ENCODE measurements around the gene TIE1. TPM values are rescaled to one million over a fixed set of nuclear protein-coding genes. Genes with fewer than 3 reads are reported as not detected.

Gene TIE1
- total RNA-seq, 4 donors from 2014 or later, result 5.6 to 38.8 (median 8.9) TPM

DNA sequence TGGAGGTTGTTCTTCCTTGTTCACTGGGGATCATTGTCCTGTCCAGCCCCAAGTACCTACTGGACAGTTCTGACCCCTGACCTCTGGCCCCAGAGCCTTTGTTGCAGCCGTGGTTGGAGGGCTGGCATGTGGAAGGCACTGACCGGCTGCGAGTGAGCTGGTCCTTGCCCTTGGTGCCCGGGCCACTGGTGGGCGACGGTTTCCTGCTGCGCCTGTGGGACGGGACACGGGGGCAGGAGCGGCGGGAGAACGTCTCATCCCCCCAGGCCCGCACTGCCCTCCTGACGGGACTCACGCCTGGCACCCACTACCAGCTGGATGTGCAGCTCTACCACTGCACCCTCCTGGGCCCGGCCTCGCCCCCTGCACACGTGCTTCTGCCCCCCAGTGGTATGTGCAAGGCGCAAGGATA, 11.4 kb downstream of the TIE1 start:
- no peak for DNase-seq
- TF ChIP-seq, protein P1, sequence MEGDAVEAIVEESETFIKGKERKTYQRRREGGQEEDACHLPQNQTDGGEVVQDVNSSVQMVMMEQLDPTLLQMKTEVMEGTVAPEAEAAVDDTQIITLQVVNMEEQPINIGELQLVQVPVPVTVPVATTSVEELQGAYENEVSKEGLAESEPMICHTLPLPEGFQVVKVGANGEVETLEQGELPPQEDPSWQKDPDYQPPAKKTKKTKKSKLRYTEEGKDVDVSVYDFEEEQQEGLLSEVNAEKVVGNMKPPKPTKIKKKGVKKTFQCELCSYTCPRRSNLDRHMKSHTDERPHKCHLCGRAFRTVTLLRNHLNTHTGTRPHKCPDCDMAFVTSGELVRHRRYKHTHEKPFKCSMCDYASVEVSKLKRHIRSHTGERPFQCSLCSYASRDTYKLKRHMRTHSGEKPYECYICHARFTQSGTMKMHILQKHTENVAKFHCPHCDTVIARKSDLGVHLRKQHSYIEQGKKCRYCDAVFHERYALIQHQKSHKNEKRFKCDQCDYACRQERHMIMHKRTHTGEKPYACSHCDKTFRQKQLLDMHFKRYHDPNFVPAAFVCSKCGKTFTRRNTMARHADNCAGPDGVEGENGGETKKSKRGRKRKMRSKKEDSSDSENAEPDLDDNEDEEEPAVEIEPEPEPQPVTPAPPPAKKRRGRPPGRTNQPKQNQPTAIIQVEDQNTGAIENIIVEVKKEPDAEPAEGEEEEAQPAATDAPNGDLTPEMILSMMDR (IDR thresholded peaks at IDR 0.05), result no peak
- TF ChIP-seq POLR2A (IDR thresholded peaks at IDR 0.05), result no peak

DNA sequence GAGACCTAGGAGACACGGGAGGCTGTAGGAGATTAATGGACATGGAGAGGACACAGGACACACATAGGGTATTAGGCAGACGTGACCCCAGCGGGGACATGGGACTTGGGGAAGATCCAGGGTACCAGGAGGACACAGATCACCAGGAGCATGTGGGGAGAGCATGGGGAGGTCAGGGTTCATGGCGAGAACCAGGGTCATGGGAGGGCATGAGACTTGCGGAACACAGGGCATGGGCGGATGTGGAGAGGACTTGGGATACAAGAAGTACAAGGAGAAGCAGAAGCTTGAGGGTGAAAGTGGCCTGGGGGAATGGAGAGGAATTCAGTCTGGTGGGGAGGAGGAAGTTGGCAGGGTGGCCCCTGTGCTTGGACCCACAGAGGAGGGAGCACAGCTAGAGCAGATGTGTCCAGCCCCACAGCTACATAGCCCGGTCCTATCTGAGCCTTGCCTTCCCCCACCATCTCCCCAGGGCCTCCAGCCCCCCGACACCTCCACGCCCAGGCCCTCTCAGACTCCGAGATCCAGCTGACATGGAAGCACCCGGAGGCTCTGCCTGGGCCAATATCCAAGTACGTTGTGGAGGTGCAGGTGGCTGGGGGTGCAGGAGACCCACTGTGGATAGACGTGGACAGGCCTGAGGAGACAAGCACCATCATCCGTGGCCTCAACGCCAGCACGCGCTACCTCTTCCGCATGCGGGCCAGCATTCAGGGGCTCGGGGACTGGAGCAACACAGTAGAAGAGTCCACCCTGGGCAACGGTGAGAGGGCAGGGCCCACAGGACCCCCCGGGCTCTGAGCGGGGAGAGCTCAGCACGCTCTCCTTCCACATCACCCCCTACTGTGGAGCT, 12.1 kb downstream of the TIE1 start:
- peak in 1 of 3 donors; percentile 33 for DNase-seq
- TF ChIP-seq POLR2A (IDR thresholded peaks at IDR 0.05), result no peak
- TF ChIP-seq, protein P1 (IDR thresholded peaks at IDR 0.05), result no peak

More for the DNA sequence above, 11.4 kb downstream of the TIE1 start:
- H3K27ac ChIP-seq, result no peak overlapping the region
- H3K9me3 ChIP-seq, result no peaks in the 10 kb centered on the region
- no peaks in the 10 kb centered on the region for H3K36me3 ChIP-seq
- no peaks in the 10 kb centered on the region for H3K27me3 ChIP-seq
- no peaks in the 10 kb centered on the region for H3K4me1 ChIP-seq
- no peak overlapping the region for H3K4me3 ChIP-seq

DNA sequence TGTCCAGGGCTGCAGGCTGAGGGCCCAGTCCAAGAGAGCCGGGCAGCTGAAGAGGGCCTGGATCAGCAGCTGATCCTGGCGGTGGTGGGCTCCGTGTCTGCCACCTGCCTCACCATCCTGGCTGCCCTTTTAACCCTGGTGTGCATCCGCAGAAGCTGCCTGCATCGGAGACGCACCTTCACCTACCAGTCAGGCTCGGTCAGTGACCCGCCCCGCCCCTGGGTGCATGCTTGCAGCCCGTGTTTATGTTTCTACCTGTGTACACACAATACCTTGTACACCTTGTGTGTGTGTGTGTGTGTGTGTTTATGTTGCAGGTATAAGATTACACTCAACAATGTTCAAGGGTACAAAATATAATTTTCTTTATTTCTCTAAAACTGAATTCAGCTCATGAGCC, 13.0 kb downstream of the TIE1 start:
- no peaks in the 10 kb centered on the region for H3K27me3 ChIP-seq
- TF ChIP-seq, protein P1 (IDR thresholded peaks at IDR 0.05), result no peak
- TF ChIP-seq POLR2A (IDR thresholded peaks at IDR 0.05), result no peak
- peak in 2 of 3 donors; percentile 81 for DNase-seq

More for the DNA sequence above, 12.1 kb downstream of the TIE1 start:
- Histone ChIP-seq H3K36me3 (no peaks in the 10 kb centered on the region), H3K9me3 (no peaks in the 10 kb centered on the region), H3K27ac (peak overlapping the region in 1 of 4 donors; percentile 5), H3K4me3 (no peak overlapping the region), H3K4me1 (no peaks in the 10 kb centered on the region), H3K27me3 (no peaks in the 10 kb centered on the region)

DNA sequence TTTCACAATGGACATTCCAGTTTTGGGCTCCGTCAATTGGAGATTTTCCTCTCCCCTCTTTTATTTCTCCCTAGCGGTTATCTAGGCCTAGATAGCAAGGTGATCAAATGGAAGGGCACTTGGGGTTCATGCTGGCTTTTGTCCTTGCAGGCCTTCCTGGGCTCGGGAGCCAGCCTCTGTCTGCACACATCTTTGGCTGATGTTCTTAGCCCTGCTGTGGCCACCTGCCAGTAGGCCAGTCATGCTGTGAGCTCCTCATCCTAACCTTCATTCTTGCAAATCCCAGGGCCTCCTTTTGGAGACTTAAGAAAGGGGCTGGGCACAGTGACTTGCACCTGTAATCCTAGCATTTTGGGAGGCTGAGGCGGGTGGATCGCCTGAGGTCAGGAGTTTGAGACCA, 13.5 kb downstream of the TIE1 start:
- Histone ChIP-seq H3K36me3 (no peaks in the 10 kb centered on the region), H3K27me3 (no peaks in the 10 kb centered on the region), H3K27ac (no peak overlapping the region), H3K9me3 (no peaks in the 10 kb centered on the region), H3K4me1 (no peaks in the 10 kb centered on the region), H3K4me3 (no peak overlapping the region)
- no peak for TF ChIP-seq POLR2A (IDR thresholded peaks at IDR 0.05)
- TF ChIP-seq, protein P1 (IDR thresholded peaks at IDR 0.05), result no peak
- DNase-seq, result no peak

More for the DNA sequence above, 13.0 kb downstream of the TIE1 start:
- Histone ChIP-seq H3K36me3 (no peaks in the 10 kb centered on the region), H3K27ac (peak overlapping the region in 1 of 4 donors; percentile 5), H3K9me3 (no peaks in the 10 kb centered on the region), H3K4me1 (no peaks in the 10 kb centered on the region), H3K4me3 (no peak overlapping the region)

DNA sequence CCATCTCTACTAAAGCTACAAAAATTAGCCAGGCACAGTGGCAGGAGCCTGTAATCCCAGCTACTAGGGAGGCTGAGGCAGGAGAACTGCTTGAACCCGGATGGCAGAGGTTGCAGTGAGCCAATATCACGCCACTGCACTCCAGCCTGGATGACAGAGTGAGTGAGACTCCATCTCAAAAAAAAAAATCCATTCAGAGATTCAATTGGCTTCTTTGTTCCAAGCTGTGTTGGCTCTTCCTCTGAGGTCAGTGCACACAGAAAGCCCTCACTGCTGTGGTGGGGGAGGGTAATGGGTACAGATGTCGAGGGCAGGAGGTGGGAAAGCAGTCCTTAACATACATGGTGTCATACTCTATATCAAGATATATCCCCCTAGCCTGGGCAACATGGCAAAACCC, 14.7 kb downstream of the TIE1 start:
- TF ChIP-seq POLR2A (IDR thresholded peaks at IDR 0.05), result no peak
- TF ChIP-seq, protein P1 (IDR thresholded peaks at IDR 0.05), result no peak
- no peak for DNase-seq
- no peak overlapping the region for H3K4me3 ChIP-seq
- H3K9me3 ChIP-seq, result no peaks in the 10 kb centered on the region
- H3K36me3 ChIP-seq, result no peaks in the 10 kb centered on the region
- H3K27ac ChIP-seq, result no peak overlapping the region
- no peaks in the 10 kb centered on the region for H3K4me1 ChIP-seq
- H3K27me3 ChIP-seq, result no peaks in the 10 kb centered on the region

All from Peyer's patch (tissue), 4 donors.